ENCODE measurements around the gene DAZAP1.

- TF ChIP-seq CTCF (conservative IDR thresholded peaks at IDR 0.05; ENCODE audit: low read depth, low read length) = no peak
- TF ChIP-seq EZH2 (IDR thresholded peaks at IDR 0.05; ENCODE audit: borderline replicate concordance, low read depth, low read length, poor library complexity, severe bottlenecking) = no peak
These were observed 74.0 kb downstream of the DAZAP1 start for GRCh38 chr19:1481224-1481892.
